Activated CD4-positive, alpha-beta T cell treated with anti-CD3 and anti-CD28 coated beads, Interleukin-2, amount 10 ng/mL, durations not matched to agents 7 days and 5 days (primary cell): ENCODE measurements around the gene KRTAP10-11. TPM values are rescaled to one million over a fixed set of nuclear protein-coding genes. Genes with fewer than 3 reads are reported as not detected.
"Not testable (repeated sequence)": the region's sequence is repeated elsewhere in the genome, so short reads cannot be mapped to it uniquely, and the experiment has no call there.

ENCODE experiments used
- CTCF ChIA-PET: fragments of 350-600 bp; sonication (Branson Sonifier 250); formaldehyde crosslinking; loops from one replicate; lab custom pipeline; 2021; ENCODE audit warnings: antibody characterized with exemption; lab: Charles Lee
- POLR2A ChIA-PET: fragments of 350-600 bp; sonication (Branson Sonifier 250); formaldehyde crosslinking; loops from one replicate; lab custom pipeline; 2021; ENCODE audit warnings: antibody characterized with exemption; lab: Charles Lee
- DNase-seq: peaks from one replicate; pipeline ENCODE4 v3.0.0-alpha.2; 2020
- H3K27ac Mint-ChIP-seq: one replicate; pipeline ENCODE4 v1.8.0; 2021; ENCODE audit warnings: mild to moderate bottlenecking, moderate library complexity, mixed read lengths
- H3K27me3 Mint-ChIP-seq: one replicate; pipeline ENCODE4 v1.8.0; 2021; ENCODE audit warnings: mixed read lengths
- H3K36me3 Mint-ChIP-seq: one replicate; pipeline ENCODE4 v1.8.0; 2021; ENCODE audit warnings: low read depth, mixed read lengths
- H3K4me1 Mint-ChIP-seq: one replicate; pipeline ENCODE4 v1.8.0; 2021; ENCODE audit warnings: mixed read lengths
- H3K4me3 Mint-ChIP-seq: one replicate; pipeline ENCODE4 v1.8.0; 2021; ENCODE audit warnings: mild to moderate bottlenecking, moderate library complexity, mixed read lengths
- H3K9me3 Mint-ChIP-seq: one replicate; pipeline ENCODE4 v1.8.0; 2021; ENCODE audit warnings: mixed read lengths
- total RNA-seq, 2 experiments: library from RNA; stranded (reverse); gene quantifications; one replicate each; pipeline ENCODE4 v1.2.3, GENCODE V29; 2021

Gene KRTAP10-11
- total RNA-seq, 2 experiments from 2014 or later, result not detected

DNA sequence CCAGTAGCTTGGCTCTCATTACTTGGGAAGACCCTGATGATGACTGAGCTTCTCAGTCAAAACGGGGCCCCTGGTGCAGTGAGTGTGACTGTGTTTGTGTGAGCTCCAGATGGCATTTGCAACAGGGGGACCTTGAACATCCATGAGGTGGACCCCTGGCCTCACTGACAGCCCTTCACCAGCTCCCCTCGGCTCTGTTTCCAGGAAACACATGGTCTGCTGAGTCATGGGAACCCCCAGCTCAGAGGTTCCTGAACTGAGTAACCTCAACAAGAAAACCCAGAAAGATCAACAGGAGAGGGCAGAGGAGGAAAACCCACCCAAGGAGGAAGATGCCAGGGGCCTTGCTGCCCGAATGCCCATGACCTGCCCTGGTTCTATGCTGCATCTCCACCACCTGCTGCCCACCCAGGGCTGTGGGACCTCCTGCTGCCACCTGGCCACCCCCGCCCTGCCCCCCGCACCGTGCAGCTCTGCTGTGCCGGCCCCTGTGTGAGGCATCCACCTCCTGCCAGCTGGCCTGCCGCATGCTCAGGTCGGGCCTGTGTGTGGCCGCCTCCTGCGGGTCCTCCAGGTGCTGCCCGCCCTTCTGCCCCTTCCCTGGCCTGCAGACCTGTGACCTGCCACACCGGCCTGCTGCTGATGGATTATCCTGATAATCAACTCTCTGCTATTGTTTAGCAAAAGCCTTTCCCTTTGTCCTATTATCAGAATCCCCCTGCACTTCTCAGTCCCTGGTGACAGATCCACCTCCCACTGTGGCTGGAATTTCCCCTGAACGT is 40.0 kb downstream of the KRTAP10-11 start:
- H3K27ac Mint-ChIP-seq, result peak overlapping the region; percentile 16
- no peaks in the 10 kb centered on the region for H3K9me3 Mint-ChIP-seq
- peaks cover 13% of the 10 kb centered on the region for H3K27me3 Mint-ChIP-seq
- no peak for DNase-seq
- H3K36me3 Mint-ChIP-seq, result no peaks in the 10 kb centered on the region
- ChIA-PET POLR2A (interaction anchor here (0.6 kb wide), 1 partner anchor 268 kb away, joined by 3 read pairs; no protein-coding TSS in a partner anchor), CTCF (interaction anchor here (0.8 kb wide), 1 partner anchor 8 kb away, joined by 4 read pairs; no protein-coding TSS in a partner anchor)
- no peak overlapping the region for H3K4me3 Mint-ChIP-seq
- H3K4me1 Mint-ChIP-seq, result peaks cover 5% of the 10 kb centered on the region

GRCh38 chr21:44686843-44687561 is 40.8 kb downstream of the KRTAP10-11 start:
- no peak overlapping the region for H3K27ac Mint-ChIP-seq
- no peak for DNase-seq
- no peaks in the 10 kb centered on the region for H3K36me3 Mint-ChIP-seq

DNA sequence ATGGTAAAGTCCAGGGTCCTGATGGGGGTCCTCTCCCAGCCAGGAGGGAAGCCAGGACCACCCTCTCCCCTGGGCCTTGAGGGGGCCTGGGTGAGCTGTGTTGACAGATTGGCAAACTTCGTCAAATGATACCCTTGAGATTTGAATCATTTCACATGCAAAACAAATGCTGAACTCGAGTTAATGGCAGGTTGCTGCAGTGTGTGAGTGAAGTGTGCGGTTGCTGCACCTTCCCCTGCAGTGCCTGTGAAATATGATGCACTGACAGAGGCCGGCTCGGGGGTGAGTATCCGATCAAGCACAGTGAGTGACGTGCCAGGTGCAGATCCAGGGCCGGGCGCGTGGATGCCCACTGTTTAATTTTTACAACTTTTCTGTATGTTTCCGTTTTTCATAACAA is 41.5 kb downstream of the KRTAP10-11 start:
- ChIA-PET POLR2A (no interaction called here), CTCF (no interaction called here)
- peaks cover 20% of the 10 kb centered on the region for H3K27me3 Mint-ChIP-seq
- no peaks in the 10 kb centered on the region for H3K36me3 Mint-ChIP-seq
- no peak overlapping the region for H3K27ac Mint-ChIP-seq
- no peak for DNase-seq
- no peak overlapping the region for H3K4me3 Mint-ChIP-seq
- H3K4me1 Mint-ChIP-seq, result peaks cover 5% of the 10 kb centered on the region
- H3K9me3 Mint-ChIP-seq, result peaks cover 2% of the 10 kb centered on the region

More at GRCh38 chr21:44686843-44687561, 40.8 kb downstream of the KRTAP10-11 start:
- ChIA-PET CTCF (no interaction called here), POLR2A (interaction anchor here (0.6 kb wide), 1 partner anchor 269 kb away, joined by 3 read pairs; no protein-coding TSS in a partner anchor)
- H3K27me3 Mint-ChIP-seq, result peaks cover 17% of the 10 kb centered on the region
- no peaks in the 10 kb centered on the region for H3K9me3 Mint-ChIP-seq
- peaks cover 5% of the 10 kb centered on the region for H3K4me1 Mint-ChIP-seq
- H3K4me3 Mint-ChIP-seq, result no peak overlapping the region

GRCh38 chr21:44689740-44690139 is 43.5 kb downstream of the KRTAP10-11 start:
- H3K4me1 Mint-ChIP-seq, H3K27ac Mint-ChIP-seq, H3K4me3 Mint-ChIP-seq, H3K36me3 Mint-ChIP-seq, POLR2A ChIA-PET, CTCF ChIA-PET: not testable (repeated sequence)
- peak; percentile 1 for DNase-seq
- Mint-ChIP-seq H3K9me3 (peaks cover 11% of the 10 kb centered on the region), H3K27me3 (peaks cover 21% of the 10 kb centered on the region)

- Mint-ChIP-seq H3K4me3 (no peak overlapping the region), H3K9me3 (peaks cover 11% of the 10 kb centered on the region), H3K27ac (no peak overlapping the region), H3K36me3 (no peaks in the 10 kb centered on the region), H3K4me1 (no peaks in the 10 kb centered on the region), H3K27me3 (peaks cover 31% of the 10 kb centered on the region)
- ChIA-PET CTCF (interaction anchor here (1.0 kb wide), 1 partner anchor 18 kb away, joined by 3 read pairs; no protein-coding TSS in a partner anchor), POLR2A (no interaction called here)
- no peak for DNase-seq
Observed at GRCh38 chr21:44691686-44692085, 45.5 kb downstream of the KRTAP10-11 start.

GRCh38 chr21:44692798-44693512 is 46.7 kb downstream of the KRTAP10-11 start:
- CTCF ChIA-PET, result no interaction called here
- Mint-ChIP-seq H3K27me3 (peaks cover 41% of the 10 kb centered on the region), H3K36me3 (no peaks in the 10 kb centered on the region), H3K9me3 (peaks cover 11% of the 10 kb centered on the region), H3K27ac (no peak overlapping the region), H3K4me3 (no peak overlapping the region), H3K4me1 (no peaks in the 10 kb centered on the region)
- DNase-seq, result no peak
- POLR2A ChIA-PET, result no interaction called here

DNA sequence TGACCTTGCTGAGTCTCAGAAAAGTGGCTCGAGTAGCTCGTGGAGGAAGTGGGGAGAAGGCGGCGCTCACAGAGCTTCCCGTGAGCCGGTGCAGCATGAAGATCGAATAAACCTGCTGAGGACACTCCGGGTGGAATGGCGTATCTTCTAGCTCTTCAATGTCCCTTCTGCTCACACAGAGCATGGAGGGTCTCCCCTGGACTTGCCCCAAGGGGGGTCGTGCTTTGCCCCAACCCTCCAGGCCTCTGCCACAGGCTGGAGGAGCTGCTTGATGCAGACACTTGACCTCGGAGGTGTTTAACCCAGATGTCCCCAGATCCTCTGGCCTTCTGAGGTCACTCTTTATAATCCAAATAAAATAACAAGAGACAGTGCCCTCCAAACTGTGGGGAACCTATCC is 48.6 kb downstream of the KRTAP10-11 start:
- Mint-ChIP-seq H3K4me3 (no peak overlapping the region), H3K27ac (no peak overlapping the region), H3K9me3 (peaks cover 11% of the 10 kb centered on the region), H3K36me3 (no peaks in the 10 kb centered on the region), H3K4me1 (no peaks in the 10 kb centered on the region), H3K27me3 (peaks cover 56% of the 10 kb centered on the region)
- ChIA-PET CTCF (interaction anchor here (0.6 to 1.1 kb wide), 2 partner anchors 9 to 14 kb away, joined by 3 to 4 read pairs; no protein-coding TSS in a partner anchor), POLR2A (no interaction called here)
- DNase-seq, result peak; percentile 3

DNA sequence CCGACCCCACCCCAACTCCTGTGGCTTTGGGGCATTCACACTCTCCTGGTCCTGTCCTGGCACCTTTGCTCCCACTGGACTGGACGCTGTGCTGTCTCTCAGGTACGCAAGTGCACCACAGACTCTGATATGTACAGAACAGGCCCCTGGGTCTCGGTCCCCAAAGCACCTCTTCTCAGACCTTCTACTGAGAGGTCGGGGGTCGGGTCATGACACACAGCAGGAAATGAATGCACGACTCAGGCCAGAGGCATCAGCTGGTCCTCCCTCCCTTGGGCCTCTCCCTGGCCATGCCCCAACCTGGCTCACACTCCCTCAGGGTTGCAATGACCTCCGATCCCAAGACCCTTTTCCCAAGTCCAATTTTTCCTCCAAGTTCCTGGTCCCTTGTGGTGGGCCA is 49.0 kb downstream of the KRTAP10-11 start:
- Mint-ChIP-seq H3K27me3 (peaks cover 57% of the 10 kb centered on the region), H3K27ac (no peak overlapping the region), H3K9me3 (peaks cover 11% of the 10 kb centered on the region), H3K36me3 (no peaks in the 10 kb centered on the region), H3K4me1 (no peaks in the 10 kb centered on the region), H3K4me3 (no peak overlapping the region)
- CTCF ChIA-PET, result interaction anchor here (0.6 kb wide), 1 partner anchor 13 kb away, joined by 3 read pairs; no protein-coding TSS in a partner anchor
- POLR2A ChIA-PET, result no interaction called here
- peak; percentile 3 for DNase-seq

DNA sequence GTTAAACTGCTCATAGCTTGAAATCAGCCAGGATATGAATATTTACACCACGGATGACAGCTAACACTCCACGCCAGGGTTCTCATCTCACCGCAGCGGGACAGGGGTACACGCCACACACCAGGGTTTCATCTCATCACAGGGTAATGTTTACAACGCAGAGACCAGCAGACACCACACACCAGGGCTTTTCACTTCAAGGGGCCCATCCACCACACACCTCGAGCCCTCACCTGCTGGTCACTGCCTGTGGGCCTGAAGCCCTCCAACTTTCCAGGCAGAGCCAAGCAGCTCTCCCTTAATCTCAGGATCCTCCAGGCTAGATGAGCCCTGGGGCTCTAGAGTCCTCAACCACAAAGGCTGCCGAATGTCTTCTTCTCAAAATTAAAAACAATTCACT is 49.4 kb downstream of the KRTAP10-11 start:
- ChIA-PET CTCF (no interaction called here), POLR2A (no interaction called here)
- peak; percentile 1 for DNase-seq
- Mint-ChIP-seq H3K27ac (no peak overlapping the region), H3K4me1 (no peaks in the 10 kb centered on the region), H3K27me3 (peaks cover 54% of the 10 kb centered on the region), H3K9me3 (peaks cover 11% of the 10 kb centered on the region), H3K36me3 (no peaks in the 10 kb centered on the region), H3K4me3 (no peak overlapping the region)

- Mint-ChIP-seq H3K36me3 (no peaks in the 10 kb centered on the region), H3K4me3 (no peak overlapping the region), H3K4me1 (no peaks in the 10 kb centered on the region), H3K9me3 (peaks cover 11% of the 10 kb centered on the region), H3K27ac (no peak overlapping the region), H3K27me3 (peaks cover 54% of the 10 kb centered on the region)
- DNase-seq, result peak; percentile 2
- ChIA-PET POLR2A (no interaction called here), CTCF (no interaction called here)
Observed at GRCh38 chr21:44696572-44696971, 50.4 kb downstream of the KRTAP10-11 start.
